Measurements from ENCODE around the gene KCND1.

KCND1 gene

DNA sequence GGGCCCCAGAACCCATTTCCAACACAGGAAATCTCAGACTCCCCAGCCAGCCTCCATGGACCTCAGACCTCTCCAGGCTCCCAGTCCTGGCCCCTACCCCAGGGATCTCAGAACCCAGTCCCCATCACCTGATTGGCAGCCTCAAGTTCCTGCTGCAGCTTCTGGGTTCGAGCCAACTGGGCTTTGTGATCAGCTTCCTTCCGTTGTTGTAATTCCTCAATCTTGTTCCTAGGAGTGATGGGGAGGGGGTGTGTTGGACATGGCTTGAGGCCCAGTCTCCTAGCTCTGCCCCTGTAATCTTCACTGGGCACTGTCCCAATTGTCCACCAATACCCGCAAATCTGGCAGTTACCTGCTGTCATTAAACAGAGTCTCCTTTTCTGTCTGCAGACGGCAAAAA is 17.8 kb upstream of the KCND1 start:
- Histone ChIP-seq H3K9ac (ENCODE audit: low read length) (no peak overlapping the region), H3K4me3 (ENCODE audit: insufficient read depth, low read length, poor library complexity, severe bottlenecking) (no peak overlapping the region), H3F3A (ENCODE audit: insufficient read depth) (no peaks in the 10 kb centered on the region), H3K4me2 (ENCODE audit: low read depth, low read length, poor library complexity, severe bottlenecking) (no peak overlapping the region), H3K9me3 (ENCODE audit: insufficient read depth, low read length) (no peaks in the 10 kb centered on the region), H4K20me1 (ENCODE audit: low read depth, low read length) (no peaks in the 10 kb centered on the region), H3K27ac (ENCODE audit: low read depth, low read length) (no peak overlapping the region), H2AFZ (ENCODE audit: low read depth, low read length, severe bottlenecking) (no peak overlapping the region), H3K9me2 (replicated peaks; ENCODE audit: insufficient read depth, low read length) (no peaks in the 10 kb centered on the region), H3K36me3 (ENCODE audit: low read length) (no peaks in the 10 kb centered on the region), H3K27me3 (ENCODE audit: low read length) (no peaks in the 10 kb centered on the region), H3K79me2 (ENCODE audit: insufficient read depth, low read length) (no peaks in the 10 kb centered on the region)
- TF ChIP-seq, protein P1, sequence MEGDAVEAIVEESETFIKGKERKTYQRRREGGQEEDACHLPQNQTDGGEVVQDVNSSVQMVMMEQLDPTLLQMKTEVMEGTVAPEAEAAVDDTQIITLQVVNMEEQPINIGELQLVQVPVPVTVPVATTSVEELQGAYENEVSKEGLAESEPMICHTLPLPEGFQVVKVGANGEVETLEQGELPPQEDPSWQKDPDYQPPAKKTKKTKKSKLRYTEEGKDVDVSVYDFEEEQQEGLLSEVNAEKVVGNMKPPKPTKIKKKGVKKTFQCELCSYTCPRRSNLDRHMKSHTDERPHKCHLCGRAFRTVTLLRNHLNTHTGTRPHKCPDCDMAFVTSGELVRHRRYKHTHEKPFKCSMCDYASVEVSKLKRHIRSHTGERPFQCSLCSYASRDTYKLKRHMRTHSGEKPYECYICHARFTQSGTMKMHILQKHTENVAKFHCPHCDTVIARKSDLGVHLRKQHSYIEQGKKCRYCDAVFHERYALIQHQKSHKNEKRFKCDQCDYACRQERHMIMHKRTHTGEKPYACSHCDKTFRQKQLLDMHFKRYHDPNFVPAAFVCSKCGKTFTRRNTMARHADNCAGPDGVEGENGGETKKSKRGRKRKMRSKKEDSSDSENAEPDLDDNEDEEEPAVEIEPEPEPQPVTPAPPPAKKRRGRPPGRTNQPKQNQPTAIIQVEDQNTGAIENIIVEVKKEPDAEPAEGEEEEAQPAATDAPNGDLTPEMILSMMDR (IDR thresholded peaks at IDR 0.05; ENCODE audit: insufficient read depth, low read length, poor library complexity, severe bottlenecking): no peak
- no peak for TF ChIP-seq EZH2phosphoT487 (conservative IDR thresholded peaks at IDR 0.05; ENCODE audit: low read length)

GRCh38 chrX:48983896-48984295 is 12.3 kb upstream of the KCND1 start:
- H3K9me2 ChIP-seq (replicated peaks; ENCODE audit: insufficient read depth, low read length): no peaks in the 10 kb centered on the region
- no peaks in the 10 kb centered on the region for H3K36me3 ChIP-seq (ENCODE audit: low read length)
- H4K20me1 ChIP-seq (ENCODE audit: low read depth, low read length): no peaks in the 10 kb centered on the region
- no peak overlapping the region for H2AFZ ChIP-seq (ENCODE audit: low read depth, low read length, severe bottlenecking)
- H3K9me3 ChIP-seq (ENCODE audit: insufficient read depth, low read length): no peaks in the 10 kb centered on the region
- no peak overlapping the region for H3K4me3 ChIP-seq (ENCODE audit: insufficient read depth, low read length, poor library complexity, severe bottlenecking)
- no peak overlapping the region for H3K4me2 ChIP-seq (ENCODE audit: low read depth, low read length, poor library complexity, severe bottlenecking)
- no peaks in the 10 kb centered on the region for H3F3A ChIP-seq (ENCODE audit: insufficient read depth)
- no peak overlapping the region for H3K9ac ChIP-seq (ENCODE audit: low read length)
- TF ChIP-seq, protein P1 (IDR thresholded peaks at IDR 0.05; ENCODE audit: insufficient read depth, low read length, poor library complexity, severe bottlenecking): no peak
- TF ChIP-seq EZH2phosphoT487 (conservative IDR thresholded peaks at IDR 0.05; ENCODE audit: low read length): no peak
- H3K27ac ChIP-seq (ENCODE audit: low read depth, low read length): no peak overlapping the region
- H3K27me3 ChIP-seq (ENCODE audit: low read length): no peaks in the 10 kb centered on the region
- H3K79me2 ChIP-seq (ENCODE audit: insufficient read depth, low read length): no peaks in the 10 kb centered on the region

DNA sequence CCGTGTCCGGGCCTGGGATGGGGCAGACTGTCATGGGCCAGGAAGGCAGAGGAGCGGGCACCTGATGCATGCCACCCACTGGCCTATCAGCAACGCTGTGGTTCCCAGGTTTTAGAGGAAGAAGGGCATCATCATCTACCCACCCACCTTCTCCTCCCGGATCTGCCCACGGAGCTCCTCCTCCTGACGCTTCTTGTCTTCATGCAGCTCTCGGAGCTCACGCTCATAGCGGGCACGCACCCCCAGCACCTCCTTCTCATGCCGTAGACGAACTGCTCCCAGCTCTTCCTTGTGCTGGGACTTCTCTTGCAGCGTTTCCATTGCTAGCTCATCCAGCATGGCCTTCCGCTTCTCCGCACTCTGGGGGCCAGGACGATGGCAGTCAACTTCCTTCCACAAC is 11.4 kb upstream of the KCND1 start:
- Histone ChIP-seq H3F3A (ENCODE audit: insufficient read depth) (no peaks in the 10 kb centered on the region), H3K9me3 (ENCODE audit: insufficient read depth, low read length) (no peaks in the 10 kb centered on the region), H2AFZ (ENCODE audit: low read depth, low read length, severe bottlenecking) (no peak overlapping the region), H3K27me3 (ENCODE audit: low read length) (no peaks in the 10 kb centered on the region), H3K4me3 (ENCODE audit: insufficient read depth, low read length, poor library complexity, severe bottlenecking) (no peak overlapping the region), H3K36me3 (ENCODE audit: low read length) (no peaks in the 10 kb centered on the region), H3K9me2 (replicated peaks; ENCODE audit: insufficient read depth, low read length) (no peaks in the 10 kb centered on the region), H3K27ac (ENCODE audit: low read depth, low read length) (no peak overlapping the region), H4K20me1 (ENCODE audit: low read depth, low read length) (no peaks in the 10 kb centered on the region), H3K79me2 (ENCODE audit: insufficient read depth, low read length) (no peaks in the 10 kb centered on the region), H3K9ac (ENCODE audit: low read length) (no peak overlapping the region), H3K4me2 (ENCODE audit: low read depth, low read length, poor library complexity, severe bottlenecking) (no peak overlapping the region)
- TF ChIP-seq EZH2phosphoT487 (conservative IDR thresholded peaks at IDR 0.05; ENCODE audit: low read length): no peak
- TF ChIP-seq, protein P1 (IDR thresholded peaks at IDR 0.05; ENCODE audit: insufficient read depth, low read length, poor library complexity, severe bottlenecking): no peak
